ENCODE results near the gene CDKN2B. TPM values are rescaled to one million over a fixed set of nuclear protein-coding genes. Genes with fewer than 3 reads are reported as not detected.
A peak's percentile ranks its signal among the peaks of the same experiment; 100 is the strongest.

CDKN2B gene
- total and polyA plus RNA-seq, 7 donors = 1.7 to 12.3 (median 7.2) TPM

DNA sequence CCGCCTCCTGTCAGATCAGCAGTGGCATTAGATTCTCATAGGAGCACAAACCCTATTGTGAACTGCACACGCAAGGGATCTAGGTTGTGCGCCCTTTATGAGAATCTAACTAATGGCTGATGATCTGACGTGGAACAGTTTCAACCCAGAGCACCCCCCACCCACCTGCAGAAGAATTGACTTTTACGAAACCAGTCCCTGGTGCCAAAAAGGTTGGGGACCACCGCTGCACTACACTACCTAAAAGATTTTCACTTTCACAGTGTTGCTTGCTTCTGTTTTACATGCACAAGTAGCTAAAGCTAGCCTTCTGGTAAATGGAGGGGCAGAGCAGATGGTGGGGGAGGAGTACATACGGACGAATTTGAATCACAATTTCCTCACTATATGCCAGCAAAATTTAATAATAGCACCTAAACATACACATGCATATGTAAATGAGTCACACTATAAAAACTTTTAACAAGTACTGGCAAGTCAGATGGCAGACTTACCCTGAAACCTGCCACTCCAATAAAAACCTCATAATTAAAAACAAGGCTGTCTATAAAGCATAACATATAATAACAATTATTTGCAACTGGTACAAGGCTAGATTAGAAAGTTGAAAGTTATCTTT, 24.0 kb upstream of the CDKN2B start:
- H3K9me3 ChIP-seq = no peaks in the 10 kb centered on the region
- no peak overlapping the region for H3K4me3 ChIP-seq
- DNase-seq = no peak
- H3K36me3 ChIP-seq (ENCODE audit: insufficient read depth in 1 of 2, low read depth in 1 of 2) = no peaks in the 10 kb centered on the region
- TF ChIP-seq, protein P1, sequence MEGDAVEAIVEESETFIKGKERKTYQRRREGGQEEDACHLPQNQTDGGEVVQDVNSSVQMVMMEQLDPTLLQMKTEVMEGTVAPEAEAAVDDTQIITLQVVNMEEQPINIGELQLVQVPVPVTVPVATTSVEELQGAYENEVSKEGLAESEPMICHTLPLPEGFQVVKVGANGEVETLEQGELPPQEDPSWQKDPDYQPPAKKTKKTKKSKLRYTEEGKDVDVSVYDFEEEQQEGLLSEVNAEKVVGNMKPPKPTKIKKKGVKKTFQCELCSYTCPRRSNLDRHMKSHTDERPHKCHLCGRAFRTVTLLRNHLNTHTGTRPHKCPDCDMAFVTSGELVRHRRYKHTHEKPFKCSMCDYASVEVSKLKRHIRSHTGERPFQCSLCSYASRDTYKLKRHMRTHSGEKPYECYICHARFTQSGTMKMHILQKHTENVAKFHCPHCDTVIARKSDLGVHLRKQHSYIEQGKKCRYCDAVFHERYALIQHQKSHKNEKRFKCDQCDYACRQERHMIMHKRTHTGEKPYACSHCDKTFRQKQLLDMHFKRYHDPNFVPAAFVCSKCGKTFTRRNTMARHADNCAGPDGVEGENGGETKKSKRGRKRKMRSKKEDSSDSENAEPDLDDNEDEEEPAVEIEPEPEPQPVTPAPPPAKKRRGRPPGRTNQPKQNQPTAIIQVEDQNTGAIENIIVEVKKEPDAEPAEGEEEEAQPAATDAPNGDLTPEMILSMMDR (IDR thresholded peaks at IDR 0.05) = no peak
- ATAC-seq = no peak
- intact Hi-C loops (cut with DNase I) = loop anchor here (10.0 kb wide), 2 partner anchors 202 to 218 kb away; no protein-coding TSS in a partner anchor
- H3K27me3 ChIP-seq (ENCODE audit: insufficient read depth in 3 of 3, low read length in 2 of 3) = no peaks in the 10 kb centered on the region
- H3K4me1 ChIP-seq = peaks cover 22% of the 10 kb centered on the region
- 66 to 87% (median 71%) methylated on average over 8 of the region's 8 CpGs for WGBS, 3 donors
- H3K27ac ChIP-seq = no peak overlapping the region

DNA sequence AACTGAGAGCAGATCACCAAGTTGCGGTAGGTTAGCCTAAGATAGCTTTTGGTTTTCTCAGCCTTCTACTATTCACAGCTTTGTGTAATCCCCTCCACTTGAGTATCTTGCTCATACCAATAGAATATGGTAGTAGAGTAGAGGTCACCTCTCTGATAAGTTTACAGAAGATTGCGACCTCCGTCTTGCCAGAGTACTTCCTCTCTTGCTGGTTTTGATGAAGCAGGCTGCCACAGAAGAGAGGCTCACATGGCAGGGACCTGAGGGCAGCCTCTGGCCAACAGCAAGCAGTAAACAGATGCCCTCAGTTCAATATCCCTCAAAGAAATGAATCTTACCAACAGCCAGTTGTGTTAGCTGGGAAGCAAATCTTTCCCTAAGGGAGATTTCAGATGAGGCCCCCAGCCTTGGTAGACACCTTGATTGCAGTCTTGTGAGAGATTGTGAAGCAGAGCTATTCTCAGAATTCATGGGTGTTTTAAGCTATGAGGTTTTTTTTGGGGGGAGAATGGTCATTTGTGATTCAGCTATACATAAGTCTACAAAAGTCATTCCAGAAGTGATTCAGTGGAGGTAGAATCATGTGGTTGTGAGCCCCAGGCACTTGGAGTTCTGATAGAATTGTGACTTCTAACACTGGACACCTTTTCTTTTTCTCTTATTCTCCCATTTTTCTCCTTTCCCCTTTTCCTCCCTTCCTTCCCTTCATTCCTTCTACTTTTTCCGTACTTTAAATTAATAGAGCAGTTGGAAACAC, 22.7 kb upstream of the CDKN2B start:
- DNase-seq (no peak), ATAC-seq (no peak)
- H3K27me3 ChIP-seq (ENCODE audit: insufficient read depth in 3 of 3, low read length in 2 of 3) = no peaks in the 10 kb centered on the region
- no peaks in the 10 kb centered on the region for H3K36me3 ChIP-seq (ENCODE audit: insufficient read depth in 1 of 2, low read depth in 1 of 2)
- H3K4me1 ChIP-seq = peaks cover 12% of the 10 kb centered on the region
- no peaks in the 10 kb centered on the region for H3K9me3 ChIP-seq
- H3K27ac ChIP-seq = no peak overlapping the region
- intact Hi-C loops (cut with DNase I) = loop anchor here (10.0 kb wide), 2 partner anchors 203 to 217 kb away; no protein-coding TSS in a partner anchor
- WGBS, 3 donors = 87 to 94% (median 88%) methylated on average over 4 of the region's 4 CpGs
- no peak overlapping the region for H3K4me3 ChIP-seq
- TF ChIP-seq, protein P1 (IDR thresholded peaks at IDR 0.05) = no peak

DNA sequence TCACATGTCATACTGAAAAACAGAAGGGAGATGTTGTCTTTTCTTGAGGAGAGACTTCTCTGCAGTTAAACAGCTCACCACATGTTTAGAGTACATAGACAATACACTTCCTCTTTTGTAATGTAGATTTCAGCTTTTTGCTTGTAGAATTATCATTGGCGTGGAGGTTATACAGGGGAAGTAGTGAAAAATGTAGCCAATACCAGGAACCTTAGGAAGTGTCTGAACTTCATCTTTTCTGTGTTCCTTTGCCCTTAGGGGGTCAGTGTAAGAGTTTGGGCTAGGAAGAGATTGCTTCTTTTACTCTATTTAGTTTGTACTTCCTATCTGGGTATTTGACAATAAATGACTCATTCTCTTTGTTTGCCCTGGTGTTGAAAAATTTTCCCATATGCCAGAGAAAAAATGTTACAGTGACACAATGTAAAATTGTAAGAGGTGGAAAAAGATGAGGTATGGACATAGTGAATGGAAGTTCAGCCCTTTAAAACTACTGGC, 21.0 kb upstream of the CDKN2B start:
- Histone ChIP-seq H3K4me3 (no peak overlapping the region), H3K9me3 (no peaks in the 10 kb centered on the region), H3K27me3 (ENCODE audit: insufficient read depth in 3 of 3, low read length in 2 of 3) (no peaks in the 10 kb centered on the region), H3K4me1 (no peaks in the 10 kb centered on the region), H3K36me3 (ENCODE audit: insufficient read depth in 1 of 2, low read depth in 1 of 2) (no peaks in the 10 kb centered on the region), H3K27ac (no peak overlapping the region)
- intact Hi-C loops (cut with DNase I) = loop anchor here (10.0 kb wide), 2 partner anchors 205 to 215 kb away; no protein-coding TSS in a partner anchor
- TF ChIP-seq, protein P1 (IDR thresholded peaks at IDR 0.05) = no peak
- peak in 1 of 4 donors; percentile 33 for ATAC-seq
- 46 to 57% (median 50%) methylated on average over 1 of the region's 1 CpG for WGBS, 3 donors
- DNase-seq = no peak

DNA sequence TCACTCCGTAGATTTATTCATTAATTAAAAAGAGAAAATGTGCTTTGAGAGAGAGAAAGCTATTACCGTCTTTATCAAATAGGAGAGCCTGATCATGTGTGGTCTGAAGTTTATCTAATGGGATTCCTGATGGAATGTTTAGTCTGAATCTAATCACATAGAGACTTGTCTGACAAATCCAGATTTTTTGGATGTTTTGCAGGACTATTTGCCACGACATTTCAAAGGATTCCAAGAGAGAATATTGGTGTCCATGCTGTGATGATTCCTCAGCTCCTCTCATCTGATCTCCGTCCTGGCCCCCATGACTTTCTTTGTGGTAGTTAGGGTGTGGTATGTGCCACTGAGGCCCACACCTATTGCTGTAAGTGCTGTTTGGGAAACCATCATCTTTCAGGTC, 20.1 kb upstream of the CDKN2B start:
- WGBS, 3 donors = 76 to 83% (median 78%) methylated on average over 4 of the region's 4 CpGs
- ATAC-seq (no peak), DNase-seq (no peak)
- Histone ChIP-seq H3K27ac (no peak overlapping the region), H3K36me3 (ENCODE audit: insufficient read depth in 1 of 2, low read depth in 1 of 2) (no peaks in the 10 kb centered on the region), H3K4me3 (no peak overlapping the region), H3K4me1 (no peaks in the 10 kb centered on the region), H3K9me3 (no peaks in the 10 kb centered on the region), H3K27me3 (ENCODE audit: insufficient read depth in 3 of 3, low read length in 2 of 3) (no peaks in the 10 kb centered on the region)
- TF ChIP-seq, protein P1 (IDR thresholded peaks at IDR 0.05) = no peak
- intact Hi-C loops (cut with DNase I) = no loop called here
